Measurements from ENCODE around the gene SLIT3.
"Not testable (repeated sequence)": the region's sequence is repeated elsewhere in the genome, so short reads cannot be mapped to it uniquely, and the experiment has no call there.

SLIT3 gene

DNA sequence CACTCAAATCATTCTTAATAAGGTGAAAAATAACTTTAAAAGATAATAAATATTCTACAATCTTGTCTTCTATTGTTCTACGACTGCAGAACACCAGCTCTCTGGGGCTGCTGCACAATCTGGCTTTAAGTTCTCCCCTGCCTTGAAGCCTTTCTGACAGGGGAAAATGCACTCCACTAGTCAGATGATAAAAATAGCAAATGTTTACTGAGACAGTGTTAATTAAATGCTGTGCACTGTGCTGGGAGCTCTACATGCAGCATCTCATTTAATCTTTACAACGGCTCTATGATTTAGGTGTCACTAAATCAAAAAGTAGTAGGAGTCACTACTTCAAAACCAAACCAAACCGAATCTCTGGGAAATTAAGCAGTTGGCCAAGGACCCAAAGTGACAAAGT, 132.7 kb downstream of the SLIT3 start:
- no peak for DNase-seq

DNA sequence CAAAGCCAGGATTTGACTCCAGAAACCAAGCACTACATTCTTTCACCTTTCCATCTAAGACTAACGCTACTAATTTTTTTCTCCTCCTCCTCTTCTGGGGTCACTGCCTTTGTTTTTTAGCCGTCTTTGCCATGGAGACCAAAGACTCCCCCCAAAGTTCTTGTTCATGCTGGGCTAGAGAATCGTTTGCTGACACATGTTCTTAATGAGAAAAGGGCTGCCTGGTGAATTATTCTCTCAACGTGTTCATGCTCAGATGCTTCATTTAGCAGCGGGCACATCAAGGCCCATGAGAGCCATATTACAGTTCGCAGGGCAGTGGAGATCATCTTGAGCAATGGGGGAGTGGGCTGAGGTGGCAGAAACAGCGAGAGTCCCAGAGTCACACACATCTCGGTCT, 134.9 kb downstream of the SLIT3 start:
- DNase-seq: no peak

- no peak for DNase-seq
These were observed 135.9 kb downstream of the SLIT3 start for GRCh38 chr5:169165052-169165451.

DNA sequence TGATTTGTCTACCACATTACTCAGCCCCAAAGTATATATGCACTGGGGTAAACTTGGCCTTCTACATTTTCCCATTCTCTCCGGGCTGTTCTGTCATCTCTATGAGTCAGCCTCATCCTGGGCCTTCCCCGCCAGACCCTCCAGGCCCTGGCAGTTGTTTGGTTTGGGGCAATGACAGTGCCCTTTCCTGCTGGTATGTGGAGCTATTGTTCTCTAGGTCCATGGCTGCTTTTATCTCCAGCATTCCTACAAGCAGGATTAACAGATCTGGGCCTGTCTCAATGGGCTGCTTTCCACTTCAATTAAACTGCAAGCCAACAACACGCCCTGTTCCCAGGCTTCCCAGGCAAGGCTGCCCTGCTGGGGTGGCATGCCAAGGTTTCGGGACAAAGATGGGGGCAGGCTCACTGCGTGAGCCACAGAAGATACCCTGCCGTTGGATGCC, 136.4 kb downstream of the SLIT3 start:
- DNase-seq: no peak

GRCh38 chr5:169162407-169162806, 138.5 kb downstream of the SLIT3 start:
- no peak for DNase-seq

DNA sequence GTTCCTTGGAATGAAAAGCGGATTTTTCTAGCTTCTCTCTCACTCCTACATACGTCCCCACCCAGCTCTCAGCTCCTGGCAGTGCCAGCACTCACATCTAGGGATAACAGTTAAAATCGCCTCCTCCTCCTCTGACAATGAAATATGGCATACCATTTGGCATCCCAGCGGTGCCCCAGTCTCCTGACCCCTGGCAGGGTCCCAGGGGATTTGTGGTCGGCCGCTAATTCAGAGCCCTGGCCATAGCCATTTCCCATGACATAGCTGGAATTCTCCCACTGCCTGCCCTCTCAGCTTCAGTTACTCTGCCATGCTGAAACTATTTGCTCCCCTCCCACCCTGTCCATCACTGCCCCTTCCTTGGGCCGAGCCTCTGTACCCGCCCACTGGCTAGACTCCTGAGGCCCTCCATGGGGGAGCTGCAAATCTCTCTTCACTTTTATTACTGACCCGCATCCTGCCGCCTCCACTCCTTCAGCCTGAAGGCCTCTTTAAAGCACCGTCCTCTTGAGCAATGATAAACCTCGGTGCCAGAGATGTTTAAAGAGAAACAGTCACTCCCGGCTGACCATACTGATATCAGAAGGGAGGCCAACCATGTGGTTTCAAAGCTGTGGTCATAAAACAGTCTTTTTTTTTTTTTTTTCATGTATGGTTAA, 139.8 kb downstream of the SLIT3 start:
- DNase-seq: no peak

- no peak for DNase-seq
These were observed 140.5 kb downstream of the SLIT3 start for GRCh38 chr5:169160405-169160901.

- DNase-seq: no peak
These were observed 142.2 kb downstream of the SLIT3 start for GRCh38 chr5:169158764-169159163.

DNA sequence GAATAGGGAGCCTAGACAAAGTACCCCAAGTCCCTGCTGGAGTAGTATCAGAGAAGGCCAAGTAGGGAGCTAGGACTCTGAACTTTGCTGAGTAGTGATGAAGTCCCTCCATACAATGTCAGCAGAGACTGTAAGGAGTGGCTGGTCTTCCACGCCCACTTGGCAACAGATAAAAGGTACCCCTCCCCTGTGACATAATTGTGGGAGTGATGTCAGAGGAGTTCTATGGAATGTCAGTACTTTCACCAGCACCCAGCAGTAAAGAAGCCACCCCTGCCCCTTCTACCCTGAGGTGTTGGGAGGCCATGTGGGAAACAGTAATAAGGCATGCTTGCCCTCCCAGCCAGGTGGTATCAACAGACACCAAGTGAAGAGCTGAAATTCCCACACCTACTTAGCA, 143.9 kb downstream of the SLIT3 start:
- no peak for DNase-seq

GRCh38 chr5:169154679-169155078, 146.3 kb downstream of the SLIT3 start:
- DNase-seq: no peak

GRCh38 chr5:169153405-169153804, 147.5 kb downstream of the SLIT3 start:
- no peak for DNase-seq

- DNase-seq: no peak
These were observed 148.0 kb downstream of the SLIT3 start for GRCh38 chr5:169152946-169153345.

DNA sequence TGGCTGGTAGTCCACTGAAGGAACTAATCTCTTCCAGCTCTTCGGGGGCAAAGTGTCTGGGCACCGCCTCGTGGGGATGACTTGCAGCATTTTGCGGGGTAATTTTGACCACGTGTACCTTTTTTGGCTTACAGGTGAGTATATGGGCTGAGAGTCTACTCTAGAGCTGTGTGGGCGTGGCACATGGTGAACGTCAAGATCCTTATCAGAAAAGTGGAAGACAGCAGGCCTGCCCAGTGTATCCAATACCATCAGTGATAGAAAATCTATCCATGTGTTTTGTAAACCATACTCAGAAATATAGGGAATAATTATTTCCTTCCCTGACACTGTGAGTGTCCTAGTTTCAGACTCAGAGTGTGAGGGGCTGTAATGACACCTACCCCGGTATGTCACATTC, 148.5 kb downstream of the SLIT3 start:
- no peak for DNase-seq

DNA sequence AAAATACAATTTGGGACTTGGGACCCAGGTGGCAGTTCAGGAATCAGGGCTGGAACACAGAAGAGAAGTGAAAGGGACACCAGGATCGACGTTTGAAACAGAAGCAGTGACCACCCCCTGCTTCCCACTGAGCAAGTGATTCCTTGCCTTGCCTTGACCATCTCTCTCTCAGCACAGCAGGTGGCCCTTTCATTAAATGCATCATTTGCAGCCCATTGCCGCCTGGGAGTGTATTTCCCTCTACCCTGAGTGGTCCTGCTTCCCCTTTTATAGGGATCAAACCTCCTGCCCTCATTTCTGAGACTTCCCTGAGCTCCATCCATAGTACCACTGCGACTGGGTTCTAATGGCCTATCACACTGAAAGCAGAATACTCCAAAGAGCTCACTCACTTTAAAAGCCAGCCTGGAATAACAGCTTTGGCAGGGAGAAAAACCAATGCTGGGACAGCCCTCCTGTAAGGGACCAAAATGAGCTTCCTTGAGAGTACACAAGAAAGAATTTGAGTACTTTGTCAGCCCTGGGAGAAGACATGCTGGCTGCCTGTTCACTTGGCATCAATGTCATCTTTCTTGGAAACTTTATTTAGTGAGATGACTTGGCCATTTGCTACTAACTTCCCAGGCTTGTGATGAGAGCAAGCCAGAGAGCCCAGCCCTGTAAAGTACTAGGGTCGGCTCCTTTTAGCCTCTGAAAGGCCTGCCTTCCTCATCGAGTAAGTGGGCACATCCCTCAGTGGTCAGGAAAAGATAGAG, 149.7 kb downstream of the SLIT3 start:
- DNase-seq: no peak

- no peak for DNase-seq
These were observed 150.8 kb downstream of the SLIT3 start for GRCh38 chr5:169150108-169150507.

DNA sequence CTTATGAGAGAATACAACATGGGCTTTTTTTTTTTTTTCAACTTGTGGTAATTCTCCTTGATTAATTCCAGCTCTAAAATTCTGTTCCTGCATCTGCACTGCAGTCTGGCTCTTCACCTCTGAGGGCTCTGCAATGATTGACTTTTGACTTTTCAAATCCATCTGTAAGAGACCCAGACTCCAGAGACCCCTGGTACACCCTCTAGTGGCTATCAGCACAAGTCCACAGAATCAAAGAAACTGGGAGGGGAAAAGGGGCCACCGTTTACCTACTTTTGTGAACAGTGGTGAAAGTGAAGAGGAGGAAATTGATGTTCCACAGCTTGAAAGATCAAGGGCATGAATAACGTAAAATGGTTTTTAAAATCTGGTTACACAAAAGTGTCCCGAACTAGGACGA, 151.6 kb downstream of the SLIT3 start:
- no peak for DNase-seq

DNA sequence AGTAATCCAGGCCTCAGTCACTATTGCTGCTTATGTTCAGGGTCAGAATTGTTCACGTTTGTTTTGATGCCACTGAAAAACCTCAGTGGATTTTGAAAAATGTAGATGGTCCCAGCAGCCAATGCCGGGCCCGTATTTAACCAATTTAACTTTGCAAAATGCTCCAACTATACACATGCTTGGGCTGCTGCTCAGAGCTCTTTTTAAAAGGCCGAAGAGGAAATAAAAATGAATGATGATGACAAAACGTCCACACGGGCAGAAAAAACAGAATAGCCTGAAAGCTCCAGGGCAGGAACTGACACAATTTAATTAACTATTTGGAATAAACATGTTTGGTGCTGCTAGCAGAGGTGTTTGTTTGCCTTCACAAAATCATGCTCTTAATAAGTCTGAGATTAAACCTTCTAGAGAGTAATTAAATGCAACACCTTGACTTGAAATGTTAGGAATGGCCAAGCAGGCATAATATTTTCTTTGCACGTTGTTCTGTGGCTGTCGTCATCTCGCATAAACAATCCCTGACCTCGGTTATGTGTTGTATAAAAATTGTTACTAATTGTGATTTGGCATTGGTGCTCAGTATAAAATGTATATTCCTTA, 152.7 kb downstream of the SLIT3 start:
- DNase-seq: no peak

DNA sequence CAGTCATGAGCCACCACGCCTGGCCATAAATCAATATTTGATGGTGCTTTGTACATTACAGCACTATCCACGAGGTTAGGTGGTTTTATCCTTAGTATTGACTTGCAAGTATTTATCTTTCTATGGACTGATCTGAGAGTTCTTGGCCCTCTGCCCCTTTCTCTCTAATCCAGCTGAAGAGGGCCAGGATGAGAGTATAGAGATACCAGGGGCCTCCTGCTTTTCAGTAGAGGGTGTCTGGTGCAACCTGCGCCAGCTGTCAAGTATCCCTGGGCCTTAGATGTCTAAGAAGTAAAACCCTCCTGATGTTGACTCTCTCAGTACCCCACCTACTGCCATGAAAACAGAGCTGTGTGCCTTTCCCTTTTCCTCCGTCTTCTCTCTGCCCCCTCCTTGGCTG, 153.4 kb downstream of the SLIT3 start:
- DNase-seq: no peak

DNA sequence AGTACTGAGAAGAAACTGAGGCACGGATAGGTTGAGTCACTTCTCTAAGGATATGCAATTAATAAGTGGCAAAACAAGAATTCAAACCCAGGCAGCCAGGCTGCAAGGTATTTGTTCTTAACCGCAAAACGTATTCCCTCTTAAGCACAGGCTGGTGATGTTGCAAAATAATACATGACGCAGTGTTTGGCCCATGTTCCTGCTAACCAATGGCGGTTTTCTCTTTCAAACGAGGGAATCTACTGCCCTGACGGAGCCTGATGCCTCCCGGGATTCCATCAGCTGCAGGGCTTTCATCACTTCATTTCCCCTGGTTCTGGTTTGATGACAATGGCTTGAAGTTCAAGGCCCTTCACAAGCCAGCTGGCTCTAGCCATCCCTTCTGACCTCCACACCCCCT, 154.8 kb downstream of the SLIT3 start:
- DNase-seq: no peak

GRCh38 chr5:169142264-169142970, 158.5 kb downstream of the SLIT3 start:
- DNase-seq: no peak

DNA sequence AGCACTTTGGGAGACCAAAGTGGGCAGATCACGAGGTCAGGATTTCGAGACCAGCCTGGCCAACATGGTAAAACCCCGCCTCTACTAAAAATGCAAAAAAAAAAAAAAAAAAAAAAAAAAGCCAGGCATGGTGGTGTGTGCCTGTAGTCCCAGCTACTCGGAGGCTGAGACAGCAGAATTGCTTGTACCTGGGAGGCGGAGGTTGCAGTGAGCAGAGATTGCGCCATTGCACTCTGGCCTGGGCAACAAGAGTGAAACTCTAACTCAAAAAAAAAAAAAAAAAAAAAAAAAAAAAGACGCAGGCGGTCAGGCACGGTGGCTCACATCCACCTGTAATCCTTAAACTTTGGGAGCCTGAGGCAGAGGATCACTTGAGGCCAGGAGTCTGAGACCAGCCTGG, 160.7 kb downstream of the SLIT3 start:
- DNase-seq: not testable (repeated sequence)

DNA sequence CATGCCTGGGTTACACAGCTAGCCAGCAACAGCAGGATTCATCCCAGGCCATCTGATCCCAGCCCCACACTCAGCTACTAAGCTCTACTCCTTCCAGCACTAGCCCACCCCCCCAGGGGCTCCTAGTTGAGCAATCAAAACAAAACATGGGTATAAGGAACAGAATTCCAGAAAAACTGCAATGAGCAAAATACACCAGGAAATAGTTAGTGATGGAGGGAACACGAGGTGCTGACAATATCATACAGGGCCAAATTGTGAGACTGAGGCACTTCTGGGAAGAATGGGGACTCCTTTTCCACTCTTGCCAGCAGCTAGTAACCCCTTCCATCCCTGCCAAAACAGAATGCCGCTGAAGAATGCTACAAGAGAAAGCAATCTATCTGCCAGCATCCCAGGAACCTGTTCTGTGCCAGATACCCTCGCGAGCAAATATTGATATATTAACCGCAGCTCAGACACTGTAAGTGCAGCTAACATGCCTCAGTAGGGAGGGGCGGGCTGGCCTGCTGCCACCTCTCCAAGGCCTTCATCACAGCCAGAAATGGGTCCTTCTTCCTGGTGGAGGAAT, 161.4 kb downstream of the SLIT3 start:
- DNase-seq: no peak

DNA sequence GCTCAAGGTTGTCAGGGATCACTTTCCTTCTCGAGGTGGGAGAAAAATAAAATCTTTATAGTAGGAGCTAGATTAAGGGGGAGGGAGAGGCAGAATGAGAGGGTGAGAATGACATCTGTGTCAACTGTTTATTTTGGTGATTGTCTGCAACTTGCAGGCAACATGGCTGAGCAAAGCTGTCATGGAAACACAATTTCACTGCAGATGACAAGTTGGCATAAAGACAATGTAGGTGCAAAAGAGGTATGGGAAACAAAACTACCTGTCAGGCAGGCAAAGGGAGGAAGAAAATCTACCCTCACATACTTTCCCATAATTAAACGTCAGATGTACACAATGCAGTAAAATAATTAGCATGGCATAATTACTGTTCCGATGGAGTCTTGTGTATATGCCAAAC, 167.4 kb downstream of the SLIT3 start:
- no peak for DNase-seq
